HG02642 (cell line): ENCODE measurements around the gene PPP2R5D.
A peak's percentile ranks its signal among the peaks of the same experiment; 100 is the strongest.
"Not testable (repeated sequence)": the region's sequence is repeated elsewhere in the genome, so short reads cannot be mapped to it uniquely, and the experiment has no call there.

Experiments used
- ATAC-seq: cut with Tn5 transposase; IDR thresholded peaks from one replicate; pipeline ENCODE4 v1.9.1; 2021; ENCODE audit warnings: mild to moderate bottlenecking; ENCODE audit not compliant: unreplicated experiment, poor library complexity

The PPP2R5D gene

GRCh38 chr6:43021270-43022047 is 37.1 kb downstream of the PPP2R5D start, which contains the start of gene RRP36:
Gene RRP36, plus strand, starts transcription at chr6:43021623. Its CDS starts 32 bp downstream, at chr6:43021655.
- ATAC-seq, result peak; percentile 79

- ATAC-seq, result no peak
These were observed 40.1 kb downstream of the PPP2R5D start for GRCh38 chr6:43024436-43024835.

GRCh38 chr6:43026365-43026764 is 42.0 kb downstream of the PPP2R5D start:
- no peak for ATAC-seq

GRCh38 chr6:43029120-43029519 is 44.8 kb downstream of the PPP2R5D start:
- ATAC-seq, result no peak

GRCh38 chr6:43032326-43032725 is 48.0 kb downstream of the PPP2R5D start:
- no peak for ATAC-seq

GRCh38 chr6:43033496-43034189 is 49.3 kb downstream of the PPP2R5D start:
- no peak for ATAC-seq

- no peak for ATAC-seq
These were observed 49.8 kb downstream of the PPP2R5D start for GRCh38 chr6:43034190-43034525.

GRCh38 chr6:43035495-43036194 is 51.3 kb downstream of the PPP2R5D start:
- no peak for ATAC-seq

- ATAC-seq, result no peak
These were observed 52.3 kb downstream of the PPP2R5D start for GRCh38 chr6:43036712-43037111.

- no peak for ATAC-seq
These were observed 52.8 kb downstream of the PPP2R5D start for GRCh38 chr6:43037197-43037596.

GRCh38 chr6:43037706-43038105 is 53.3 kb downstream of the PPP2R5D start:
- no peak for ATAC-seq

GRCh38 chr6:43038727-43039126 is 54.4 kb downstream of the PPP2R5D start:
- no peak for ATAC-seq

- no peak for ATAC-seq
These were observed 56.3 kb downstream of the PPP2R5D start for GRCh38 chr6:43040542-43041257.

GRCh38 chr6:43041475-43041874 is 57.1 kb downstream of the PPP2R5D start:
- not testable (repeated sequence) for ATAC-seq

- no peak for ATAC-seq
These were observed 58.9 kb downstream of the PPP2R5D start for GRCh38 chr6:43043310-43043709.

GRCh38 chr6:43045371-43045930 is 61.1 kb downstream of the PPP2R5D start:
- ATAC-seq, result no peak

GRCh38 chr6:43047998-43048397 is 63.6 kb downstream of the PPP2R5D start:
- no peak for ATAC-seq

GRCh38 chr6:43050981-43051380 is 66.6 kb downstream of the PPP2R5D start:
- no peak for ATAC-seq

- ATAC-seq, result no peak
These were observed 68.0 kb downstream of the PPP2R5D start for GRCh38 chr6:43052225-43052841.
